Smooth muscle cell (in vitro differentiated cells): ENCODE measurements around the gene GNG11. TPM values are rescaled to one million over a fixed set of nuclear protein-coding genes. Genes with fewer than 3 reads are reported as not detected.

Experiments used
- DNase-seq: peaks from one replicate; lab custom pipeline; 2025; ENCODE audit not compliant: unreplicated experiment; lab: John Stamatoyannopoulos, UW
- H2AFZ ChIP-seq: fragments of 200-600 bp; sonication (generic); 2 replicates; pipeline ENCODE4 v1.6.0; 2016; ENCODE audit warnings: antibody characterized with exemption, low read depth, mild to moderate bottlenecking
- H3F3A ChIP-seq: fragments of 200-600 bp; sonication (generic); 2 replicates; pipeline ENCODE4 v1.6.0; 2017; ENCODE audit warnings: antibody characterized with exemption, low read depth
- H3K27ac ChIP-seq: fragments of 200-600 bp; sonication (generic); 2 replicates; pipeline ENCODE4 v1.5.1; 2016; ENCODE audit warnings: low read depth, mild to moderate bottlenecking
- H3K27me3 ChIP-seq: fragments of 200-600 bp; sonication (generic); 2 replicates; pipeline ENCODE4 v1.6.1; 2016; ENCODE audit warnings: low read depth, mild to moderate bottlenecking
- H3K36me3 ChIP-seq: fragments of 200-600 bp; sonication (generic); 2 replicates; pipeline ENCODE4 v1.5.1; 2016; ENCODE audit warnings: low read depth
- H3K4me1 ChIP-seq: fragments of 200-600 bp; sonication (generic); 2 replicates; pipeline ENCODE4 v1.5.1; 2016; ENCODE audit warnings: low read depth
- H3K4me2 ChIP-seq: fragments of 200-600 bp; sonication (generic); 2 replicates; pipeline ENCODE4 v1.6.0; 2016; ENCODE audit warnings: mild to moderate bottlenecking
- H3K4me3 ChIP-seq: fragments of 200-600 bp; sonication (generic); 2 replicates; pipeline ENCODE4 v1.5.1; 2016; ENCODE audit warnings: mild to moderate bottlenecking
- H3K79me2 ChIP-seq: fragments of 200-600 bp; sonication (generic); 2 replicates; pipeline ENCODE4 v1.6.0; 2016; ENCODE audit warnings: low read depth, mild to moderate bottlenecking
- H3K9ac ChIP-seq: fragments of 200-600 bp; sonication (generic); 2 replicates; pipeline ENCODE4 v1.6.0; 2016; ENCODE audit warnings: low read depth
- H3K9me3 ChIP-seq: fragments of 200-600 bp; sonication (generic); replicated peaks from 2 replicates; pipeline ENCODE4 v1.5.1; 2016; ENCODE audit warnings: low read depth
- H4K20me1 ChIP-seq: fragments of 200-600 bp; sonication (generic); 2 replicates; pipeline ENCODE4 v1.6.0; 2016; ENCODE audit warnings: low read depth
- CTCF ChIP-seq: fragments of 200-600 bp; sonication (generic); IDR thresholded peaks from 2 replicates; pipeline ENCODE4 v1.5.1; 2017; ENCODE audit warnings: borderline replicate concordance, mild to moderate bottlenecking, antibody characterized with exemption; ENCODE audit not compliant: insufficient read depth, poor library complexity, severe bottlenecking
- WGBS: methylation state at CpG from one replicate; pipeline ENCODE4 v1.1.7; 2016; ENCODE audit warnings: low lambda C conversion rate; 5-methylcytosine and 5-hydroxymethylcytosine counted together
- polyA plus RNA-seq: library from polyadenylated mRNA; unstranded; fragments of >200 nt; fragmentation: Nextera tagmentation; extraction: Ambion mirVana; gene quantifications from 2 replicates; pipeline ENCODE4 v1.2.1, GENCODE V29; 2016
- total RNA-seq: library from RNA; depleted of rRNA; stranded (reverse); fragments of >200 nt; gene quantifications from 2 replicates; pipeline ENCODE4 v1.2.3, GENCODE V29; 2014

The GNG11 gene
- total and polyA plus RNA-seq, 2 experiments from 2014 or later = 13.4 to 31.2 TPM

GRCh38 chr7:93884541-93884940 is 37.0 kb upstream of the GNG11 start:
- DNase-seq = no peak
- no peak overlapping the region for H3K4me3 ChIP-seq
- WGBS = 81% methylated on average over 1 of the region's 1 CpG

DNA sequence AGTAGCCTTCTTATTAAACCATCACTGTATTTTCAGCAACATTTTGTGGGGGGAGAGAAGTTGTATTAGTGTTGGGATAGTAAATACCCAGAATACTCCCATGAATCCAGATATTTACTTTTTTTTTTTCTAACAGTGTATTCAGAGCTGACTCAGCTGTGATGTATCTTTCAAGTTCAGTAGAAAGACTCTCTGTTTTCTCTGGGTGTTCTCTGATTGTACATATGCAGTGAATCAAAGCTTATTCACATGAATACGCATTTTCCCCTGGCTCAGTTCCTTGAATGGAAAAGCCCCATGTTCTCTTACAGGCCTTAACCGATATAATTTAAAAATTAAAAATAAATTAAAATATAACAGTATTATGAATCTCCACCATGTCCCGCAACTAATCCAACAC is 32.3 kb upstream of the GNG11 start:
- no peak for TF ChIP-seq CTCF
- Histone ChIP-seq H2AFZ (no peak overlapping the region), H3K36me3 (no peaks in the 10 kb centered on the region), H3K9me3 (no peaks in the 10 kb centered on the region), H3K4me2 (peak overlapping the region; percentile 98), H3F3A (no peaks in the 10 kb centered on the region), H3K79me2 (no peaks in the 10 kb centered on the region), H3K27me3 (no peaks in the 10 kb centered on the region), H3K4me1 (no peaks in the 10 kb centered on the region), H4K20me1 (no peaks in the 10 kb centered on the region), H3K9ac (no peak overlapping the region), H3K27ac (no peak overlapping the region), H3K4me3 (peak overlapping the region; percentile 71)
- 83% methylated on average over 3 of the region's 3 CpGs for WGBS
- no peak for DNase-seq

More at GRCh38 chr7:93884541-93884940, 37.0 kb upstream of the GNG11 start:
- H3K4me1 ChIP-seq = no peaks in the 10 kb centered on the region
- no peaks in the 10 kb centered on the region for H3K9me3 ChIP-seq
- H3K79me2 ChIP-seq = no peaks in the 10 kb centered on the region
- no peaks in the 10 kb centered on the region for H3K36me3 ChIP-seq
- no peak overlapping the region for H2AFZ ChIP-seq
- H3K27ac ChIP-seq = no peak overlapping the region
- H3K27me3 ChIP-seq = no peaks in the 10 kb centered on the region
- no peaks in the 10 kb centered on the region for H4K20me1 ChIP-seq
- no peak overlapping the region for H3K4me2 ChIP-seq
- no peak for TF ChIP-seq CTCF
- H3F3A ChIP-seq = no peaks in the 10 kb centered on the region
- H3K9ac ChIP-seq = no peak overlapping the region

DNA sequence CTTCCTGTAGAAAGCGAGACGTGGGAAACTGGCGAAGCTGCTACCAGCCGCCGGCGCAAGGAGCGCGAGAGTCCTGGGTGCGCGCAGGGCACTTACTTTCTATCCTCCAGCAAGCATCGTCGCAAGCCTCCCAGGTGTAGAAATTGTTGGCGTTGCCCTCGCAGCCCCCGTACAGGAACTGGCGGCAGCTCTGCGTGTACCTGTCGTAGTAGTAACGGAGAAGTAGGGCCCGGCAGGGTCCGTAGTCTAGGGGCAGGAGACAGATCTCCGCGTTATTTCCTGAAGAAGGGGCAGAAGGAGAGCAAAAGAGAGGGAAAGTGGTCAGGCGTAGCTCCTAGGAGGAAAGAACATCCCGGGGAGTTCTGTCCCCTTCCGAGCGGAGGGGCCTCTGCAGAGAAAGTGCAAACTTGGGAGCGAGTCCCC is 31.5 kb upstream of the GNG11 start:
- peak overlapping the region; percentile 49 for H3K9ac ChIP-seq
- H3K4me2 ChIP-seq = peak overlapping the region; percentile 98
- H3K4me3 ChIP-seq = peak overlapping the region; percentile 71
- no peaks in the 10 kb centered on the region for H3K27me3 ChIP-seq
- DNase-seq = peak; percentile 28
- H3K27ac ChIP-seq = no peak overlapping the region
- peaks cover 5% of the 10 kb centered on the region for H3F3A ChIP-seq
- no peak for TF ChIP-seq CTCF
- no peaks in the 10 kb centered on the region for H4K20me1 ChIP-seq
- WGBS = 1% methylated on average over 28 of the region's 28 CpGs
- no peaks in the 10 kb centered on the region for H3K79me2 ChIP-seq
- H3K4me1 ChIP-seq = no peaks in the 10 kb centered on the region
- H3K9me3 ChIP-seq = no peaks in the 10 kb centered on the region
- H2AFZ ChIP-seq = peak overlapping the region; percentile 96
- H3K36me3 ChIP-seq = no peaks in the 10 kb centered on the region

GRCh38 chr7:93890464-93891068 is 31.0 kb upstream of the GNG11 start, which contains the start of gene TFPI2:
TFPI2 (minus strand) TSS chr7:93890753; CDS start chr7:93890678, 75 bp downstream.
- Histone ChIP-seq H4K20me1 (no peaks in the 10 kb centered on the region), H3F3A (peaks cover 5% of the 10 kb centered on the region), H2AFZ (peak within 1 kb of the TSS; percentile 96), H3K27me3 (no peaks in the 10 kb centered on the region), H3K36me3 (no peaks in the 10 kb centered on the region), H3K27ac (no peak within 1 kb of the TSS), H3K9ac (peak within 1 kb of the TSS; percentile 49), H3K79me2 (no peaks in the 10 kb centered on the region), H3K9me3 (no peaks in the 10 kb centered on the region), H3K4me3 (peak within 1 kb of the TSS; percentile 71), H3K4me1 (no peaks in the 10 kb centered on the region), H3K4me2 (peak within 1 kb of the TSS; percentile 98)
- WGBS = 1% methylated on average over 41 of the region's 49 CpGs
- TF ChIP-seq CTCF = no peak
- DNase-seq = peak; percentile 32
